ENCODE results near the gene SRSF10. TPM values are rescaled to one million over a fixed set of nuclear protein-coding genes. Genes with fewer than 3 reads are reported as not detected.

Gene SRSF10
- 10 to 100 TPM; 75.1 to 97.5 (median 77.3) TPM for total RNA-seq

- TF ChIP-seq, protein P1, sequence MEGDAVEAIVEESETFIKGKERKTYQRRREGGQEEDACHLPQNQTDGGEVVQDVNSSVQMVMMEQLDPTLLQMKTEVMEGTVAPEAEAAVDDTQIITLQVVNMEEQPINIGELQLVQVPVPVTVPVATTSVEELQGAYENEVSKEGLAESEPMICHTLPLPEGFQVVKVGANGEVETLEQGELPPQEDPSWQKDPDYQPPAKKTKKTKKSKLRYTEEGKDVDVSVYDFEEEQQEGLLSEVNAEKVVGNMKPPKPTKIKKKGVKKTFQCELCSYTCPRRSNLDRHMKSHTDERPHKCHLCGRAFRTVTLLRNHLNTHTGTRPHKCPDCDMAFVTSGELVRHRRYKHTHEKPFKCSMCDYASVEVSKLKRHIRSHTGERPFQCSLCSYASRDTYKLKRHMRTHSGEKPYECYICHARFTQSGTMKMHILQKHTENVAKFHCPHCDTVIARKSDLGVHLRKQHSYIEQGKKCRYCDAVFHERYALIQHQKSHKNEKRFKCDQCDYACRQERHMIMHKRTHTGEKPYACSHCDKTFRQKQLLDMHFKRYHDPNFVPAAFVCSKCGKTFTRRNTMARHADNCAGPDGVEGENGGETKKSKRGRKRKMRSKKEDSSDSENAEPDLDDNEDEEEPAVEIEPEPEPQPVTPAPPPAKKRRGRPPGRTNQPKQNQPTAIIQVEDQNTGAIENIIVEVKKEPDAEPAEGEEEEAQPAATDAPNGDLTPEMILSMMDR (IDR thresholded peaks at IDR 0.05; ENCODE audit: low read depth) = no peak
Measured at GRCh38 chr1:23979881-23980727, at the start of gene SRSF10. Gene SRSF10 (minus strand): TSS chr1:23980327. CDS start chr1:23980255, 72 bp downstream.

DNA sequence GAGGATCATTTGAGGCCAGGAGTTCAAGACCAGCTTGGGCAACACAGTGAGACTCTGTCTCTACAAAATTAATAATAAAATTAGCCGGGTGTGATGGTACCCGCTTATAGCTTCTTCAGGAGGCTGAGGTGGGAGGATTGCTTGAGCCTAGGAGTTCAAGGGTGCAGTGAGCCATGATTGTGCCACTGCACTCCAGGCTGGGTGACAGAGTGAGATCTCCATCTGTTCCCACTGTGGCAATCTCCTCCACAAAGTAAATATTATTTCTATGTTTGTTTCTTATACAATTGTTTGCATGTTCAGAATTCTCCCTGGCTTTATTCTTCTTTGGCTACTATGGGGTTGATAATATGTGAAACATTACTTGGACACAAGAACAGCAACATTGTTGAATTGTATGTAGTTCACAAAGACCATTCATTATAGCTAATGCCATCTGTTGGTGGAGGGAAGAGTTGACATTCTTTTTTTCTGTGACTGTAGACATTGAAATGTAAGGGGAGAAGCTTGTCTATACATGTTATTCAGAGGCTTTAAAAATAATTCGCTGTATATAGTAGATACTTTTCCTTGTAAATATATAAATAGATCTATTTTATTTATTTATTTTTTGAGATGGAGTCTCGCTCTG lies 47.8 kb upstream of the SRSF10 start:
- TF ChIP-seq, protein P1 (IDR thresholded peaks at IDR 0.05; ENCODE audit: low read depth) = no peak

DNA sequence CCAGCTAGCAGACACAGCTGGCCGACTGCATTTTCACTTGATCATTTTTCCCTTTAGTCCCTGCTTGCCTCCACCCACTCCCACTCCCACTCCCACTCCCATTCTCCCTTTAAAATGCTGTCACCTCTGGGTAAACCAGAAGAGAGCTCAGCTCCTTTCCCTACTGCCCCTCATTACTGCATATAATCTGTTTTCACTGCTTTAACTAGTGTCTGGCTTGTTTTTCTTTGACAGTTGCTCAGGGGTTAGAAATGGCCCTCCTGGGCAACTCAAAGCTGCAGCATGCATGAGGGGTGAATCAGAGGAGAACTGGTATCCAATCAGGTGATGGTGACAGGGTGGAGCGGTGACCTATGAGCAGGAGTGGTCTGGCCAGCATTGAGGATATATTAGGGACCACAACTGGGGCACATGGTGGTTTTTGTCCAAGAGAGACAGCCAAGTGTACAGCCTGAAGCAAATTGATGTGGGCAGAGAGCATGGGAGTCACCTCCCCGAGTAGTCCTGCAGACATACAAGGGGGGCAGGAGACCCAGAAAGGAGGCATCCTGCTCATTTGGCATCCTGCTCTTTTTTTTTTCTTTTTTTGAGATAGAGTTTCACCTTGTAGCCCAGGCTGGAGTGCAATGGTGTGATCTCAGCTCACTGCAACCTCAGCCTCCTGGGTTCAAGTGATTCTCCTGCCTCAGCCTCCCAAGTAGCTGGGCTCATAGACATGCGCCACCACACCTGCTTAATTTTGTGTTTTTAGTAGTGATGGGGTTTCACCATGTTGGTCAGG lies 42.6 kb upstream of the SRSF10 start:
- TF ChIP-seq, protein P1 (IDR thresholded peaks at IDR 0.05; ENCODE audit: low read depth) = no peak

DNA sequence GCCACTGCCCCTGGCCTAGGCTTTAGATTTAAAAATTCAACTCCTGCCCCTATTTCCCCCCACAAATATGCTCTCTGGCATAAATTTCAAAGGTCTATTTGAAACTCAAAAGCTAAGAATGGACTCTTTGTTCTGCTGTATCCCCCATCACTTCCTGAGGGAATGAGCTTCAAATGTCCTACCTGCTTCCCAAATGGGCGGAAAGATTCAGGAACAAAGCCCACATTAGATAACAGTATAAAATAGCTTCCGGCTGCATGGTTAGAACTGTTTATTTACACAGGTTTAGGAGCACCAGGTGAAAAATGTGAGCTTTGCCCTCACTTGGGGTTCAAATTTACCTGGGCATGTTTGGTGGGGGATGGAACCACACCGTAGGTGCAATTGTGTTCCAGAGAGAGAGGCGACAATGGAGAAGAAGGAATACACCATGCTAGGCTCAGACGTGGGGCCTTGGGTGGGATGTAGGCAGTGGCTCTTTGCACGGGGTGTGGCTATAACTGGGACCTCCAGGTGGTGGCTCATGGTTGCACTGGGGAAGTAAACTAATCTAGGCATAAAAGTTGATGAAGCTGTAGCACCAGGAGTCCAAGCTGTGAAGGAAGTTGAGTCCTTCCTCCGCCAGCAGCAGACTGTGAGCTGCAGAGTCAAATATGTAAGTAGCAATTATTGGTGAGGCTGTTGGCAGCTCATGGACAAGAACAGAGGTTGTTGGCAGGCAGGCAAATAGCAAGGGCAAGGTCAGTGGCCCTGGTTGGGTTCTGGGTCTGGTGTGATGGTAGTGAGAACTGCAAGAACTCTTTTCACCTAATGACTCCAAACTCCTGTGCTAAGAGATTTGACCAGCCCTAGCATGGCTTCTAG lies 41.5 kb upstream of the SRSF10 start:
- TF ChIP-seq, protein P1 (IDR thresholded peaks at IDR 0.05; ENCODE audit: low read depth) = no peak

DNA sequence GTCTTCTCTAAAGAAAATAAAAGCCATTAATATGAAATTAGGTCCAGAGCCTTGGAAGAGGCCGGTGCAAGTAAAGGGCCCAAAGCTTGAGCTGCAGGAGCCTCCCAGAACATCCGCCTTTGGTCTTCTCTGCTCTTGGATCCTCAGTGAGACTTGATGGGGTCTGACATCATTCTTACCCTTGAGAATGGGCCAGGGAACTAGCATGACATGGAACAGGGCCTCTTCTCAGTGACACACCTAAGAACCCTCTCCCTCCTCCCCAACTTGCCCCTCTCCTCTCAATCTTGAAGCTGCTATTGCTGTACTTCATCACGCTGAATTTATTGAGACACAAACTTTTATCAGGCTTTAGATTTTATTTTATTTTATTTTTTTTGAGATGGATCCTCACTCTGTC lies 40.3 kb upstream of the SRSF10 start:
- TF ChIP-seq, protein P1 (IDR thresholded peaks at IDR 0.05; ENCODE audit: low read depth) = no peak

DNA sequence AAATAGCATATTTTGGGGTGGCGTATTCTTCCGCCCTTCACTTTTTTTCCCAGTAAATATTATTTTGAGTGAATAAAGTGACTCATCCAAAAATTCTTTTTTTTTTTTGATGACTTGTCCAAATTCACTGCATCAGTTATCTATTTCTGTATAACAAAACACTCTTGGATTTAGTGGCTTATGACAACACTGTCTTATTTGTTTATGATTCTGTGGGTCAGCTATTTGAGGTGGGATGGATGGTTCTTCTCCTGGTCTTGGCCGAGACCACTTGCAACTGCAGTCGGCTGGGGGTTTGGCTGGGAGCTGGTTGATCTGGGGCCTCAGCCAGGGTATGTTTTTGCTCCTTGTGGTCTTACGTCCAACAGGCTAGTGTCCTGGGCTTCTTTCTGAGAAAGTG lies 39.9 kb upstream of the SRSF10 start:
- TF ChIP-seq, protein P1 (IDR thresholded peaks at IDR 0.05; ENCODE audit: low read depth) = no peak
